Activated naive CD8-positive, alpha-beta T cell (primary cell): ENCODE measurements around the gene EHD1.
A peak's percentile ranks its signal among the peaks of the same experiment; 100 is the strongest.

ENCODE experiments used
- H3K27ac Mint-ChIP-seq: one replicate; pipeline ENCODE4 v1.8.0; 2021; ENCODE audit warnings: mixed read lengths
- H3K27me3 Mint-ChIP-seq: one replicate; pipeline ENCODE4 v1.8.0; 2021; ENCODE audit warnings: mixed read lengths
- H3K36me3 Mint-ChIP-seq: one replicate; pipeline ENCODE4 v1.8.0; 2021; ENCODE audit warnings: mixed read lengths
- H3K4me1 Mint-ChIP-seq: one replicate; pipeline ENCODE4 v1.8.0; 2021; ENCODE audit warnings: low read depth, mixed read lengths
- H3K4me3 Mint-ChIP-seq: one replicate; pipeline ENCODE4 v1.8.0; 2021; ENCODE audit warnings: mild to moderate bottlenecking, mixed read lengths
- H3K9me3 Mint-ChIP-seq: one replicate; pipeline ENCODE4 v1.8.0; 2021; ENCODE audit warnings: low read depth, mixed read lengths

The EHD1 gene

GRCh38 chr11:64864473-64865285 is 13.7 kb downstream of the EHD1 start:
- peak overlapping the region; percentile 73 for H3K4me3 Mint-ChIP-seq
- H3K36me3 Mint-ChIP-seq: peaks cover 16% of the 10 kb centered on the region
- H3K27me3 Mint-ChIP-seq: no peaks in the 10 kb centered on the region
- peaks cover 92% of the 10 kb centered on the region for H3K4me1 Mint-ChIP-seq
- no peaks in the 10 kb centered on the region for H3K9me3 Mint-ChIP-seq
- peak overlapping the region; percentile 94 for H3K27ac Mint-ChIP-seq

GRCh38 chr11:64864135-64864472 is 14.3 kb downstream of the EHD1 start:
- H3K27me3 Mint-ChIP-seq: no peaks in the 10 kb centered on the region

GRCh38 chr11:64863391-64864060 is 14.9 kb downstream of the EHD1 start:
- peaks cover 92% of the 10 kb centered on the region for H3K4me1 Mint-ChIP-seq

More at GRCh38 chr11:64864135-64864472, 14.3 kb downstream of the EHD1 start:
- Mint-ChIP-seq H3K4me3 (peak overlapping the region; percentile 73), H3K27ac (peak overlapping the region; percentile 94), H3K4me1 (peaks cover 92% of the 10 kb centered on the region), H3K36me3 (peaks cover 16% of the 10 kb centered on the region), H3K9me3 (no peaks in the 10 kb centered on the region)

DNA sequence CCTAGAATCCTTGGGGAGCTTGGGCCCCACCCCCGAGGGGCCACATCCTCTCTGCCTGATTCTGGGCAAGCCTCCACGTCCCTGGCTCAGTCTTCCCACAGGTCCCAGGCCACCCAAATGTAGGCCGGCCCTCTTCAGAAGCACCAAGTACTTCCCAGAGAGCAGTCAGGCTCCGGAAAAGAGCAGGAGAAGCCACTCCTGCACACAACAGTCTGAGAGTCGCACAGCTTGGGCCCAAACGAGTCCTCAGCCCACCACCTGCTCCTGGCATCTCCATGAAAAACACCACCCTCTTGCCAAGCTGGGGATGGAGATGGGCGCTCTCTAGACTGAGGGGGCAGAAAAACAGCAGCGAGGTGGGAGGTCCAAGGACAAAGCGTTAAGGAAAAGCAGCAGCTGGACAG is 15.4 kb downstream of the EHD1 start:
- H3K36me3 Mint-ChIP-seq: peaks cover 11% of the 10 kb centered on the region
- H3K9me3 Mint-ChIP-seq: no peaks in the 10 kb centered on the region
- no peaks in the 10 kb centered on the region for H3K27me3 Mint-ChIP-seq
- H3K27ac Mint-ChIP-seq: peak overlapping the region; percentile 94
- H3K4me1 Mint-ChIP-seq: peaks cover 89% of the 10 kb centered on the region
- peak overlapping the region; percentile 71 for H3K4me3 Mint-ChIP-seq

More at GRCh38 chr11:64863391-64864060, 14.9 kb downstream of the EHD1 start:
- H3K27ac Mint-ChIP-seq: peak overlapping the region; percentile 94
- peaks cover 16% of the 10 kb centered on the region for H3K36me3 Mint-ChIP-seq
- H3K27me3 Mint-ChIP-seq: no peaks in the 10 kb centered on the region
- no peaks in the 10 kb centered on the region for H3K9me3 Mint-ChIP-seq
- peak overlapping the region; percentile 73 for H3K4me3 Mint-ChIP-seq

- peaks cover 8% of the 10 kb centered on the region for H3K36me3 Mint-ChIP-seq
- peaks cover 88% of the 10 kb centered on the region for H3K4me1 Mint-ChIP-seq
- H3K9me3 Mint-ChIP-seq: no peaks in the 10 kb centered on the region
- H3K4me3 Mint-ChIP-seq: peak overlapping the region; percentile 68
- H3K27me3 Mint-ChIP-seq: no peaks in the 10 kb centered on the region
- H3K27ac Mint-ChIP-seq: peak overlapping the region; percentile 96
These were observed 17.0 kb downstream of the EHD1 start for GRCh38 chr11:64861227-64861975.

- peak overlapping the region; percentile 96 for H3K27ac Mint-ChIP-seq
- peak overlapping the region; percentile 85 for H3K4me3 Mint-ChIP-seq
- H3K27me3 Mint-ChIP-seq: no peaks in the 10 kb centered on the region
- peaks cover 5% of the 10 kb centered on the region for H3K36me3 Mint-ChIP-seq
- peaks cover 88% of the 10 kb centered on the region for H3K4me1 Mint-ChIP-seq
- no peaks in the 10 kb centered on the region for H3K9me3 Mint-ChIP-seq
These were observed 18.6 kb downstream of the EHD1 start for GRCh38 chr11:64859542-64860414.

DNA sequence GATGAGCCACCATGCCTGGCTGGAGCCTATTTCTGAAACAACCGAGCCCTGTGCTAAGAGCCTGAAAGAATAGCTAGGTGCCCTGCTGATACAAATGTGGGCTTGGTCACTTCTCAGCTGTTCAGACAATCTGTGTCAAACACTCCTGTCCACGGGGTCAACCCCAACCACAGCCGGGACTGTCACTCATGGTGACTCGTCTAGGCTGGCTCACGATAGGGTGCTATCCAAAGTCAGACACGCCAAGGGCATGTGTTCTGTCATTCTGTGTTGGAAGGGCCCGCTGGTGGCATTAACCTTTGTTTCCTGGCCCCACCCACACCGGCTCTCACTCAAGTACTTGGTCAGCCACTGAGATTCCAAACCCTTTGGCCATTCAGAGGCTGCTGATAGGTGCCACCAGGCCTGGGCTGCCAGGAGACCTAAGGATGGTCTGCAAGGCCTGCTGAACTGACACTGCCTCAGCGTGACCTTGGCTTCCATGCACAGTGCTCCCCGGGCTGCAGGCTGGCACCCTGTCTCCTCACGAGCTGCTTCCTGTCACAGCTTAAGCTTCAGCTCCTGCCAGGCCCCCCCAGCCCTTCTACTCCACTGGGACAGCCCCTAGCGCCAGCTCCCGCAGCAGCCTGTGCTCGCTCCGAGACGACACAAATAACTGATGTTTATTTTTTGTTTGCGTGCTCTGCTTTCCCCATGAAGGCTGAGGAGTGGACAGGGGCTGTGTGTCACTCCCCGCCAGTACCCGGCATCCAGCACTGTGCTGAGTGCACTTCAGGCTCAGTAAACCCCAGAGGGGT is 19.8 kb downstream of the EHD1 start:
- Mint-ChIP-seq H3K27ac (peak overlapping the region; percentile 96), H3K27me3 (no peaks in the 10 kb centered on the region), H3K36me3 (peaks cover 5% of the 10 kb centered on the region), H3K4me1 (peaks cover 88% of the 10 kb centered on the region), H3K4me3 (peak overlapping the region; percentile 85), H3K9me3 (no peaks in the 10 kb centered on the region)

- peaks cover 89% of the 10 kb centered on the region for H3K4me1 Mint-ChIP-seq
- H3K36me3 Mint-ChIP-seq: peaks cover 5% of the 10 kb centered on the region
- H3K27ac Mint-ChIP-seq: peak overlapping the region; percentile 84
- H3K4me3 Mint-ChIP-seq: no peak overlapping the region
- no peaks in the 10 kb centered on the region for H3K27me3 Mint-ChIP-seq
- H3K9me3 Mint-ChIP-seq: no peaks in the 10 kb centered on the region
These were observed 20.9 kb downstream of the EHD1 start for GRCh38 chr11:64857485-64857884.

DNA sequence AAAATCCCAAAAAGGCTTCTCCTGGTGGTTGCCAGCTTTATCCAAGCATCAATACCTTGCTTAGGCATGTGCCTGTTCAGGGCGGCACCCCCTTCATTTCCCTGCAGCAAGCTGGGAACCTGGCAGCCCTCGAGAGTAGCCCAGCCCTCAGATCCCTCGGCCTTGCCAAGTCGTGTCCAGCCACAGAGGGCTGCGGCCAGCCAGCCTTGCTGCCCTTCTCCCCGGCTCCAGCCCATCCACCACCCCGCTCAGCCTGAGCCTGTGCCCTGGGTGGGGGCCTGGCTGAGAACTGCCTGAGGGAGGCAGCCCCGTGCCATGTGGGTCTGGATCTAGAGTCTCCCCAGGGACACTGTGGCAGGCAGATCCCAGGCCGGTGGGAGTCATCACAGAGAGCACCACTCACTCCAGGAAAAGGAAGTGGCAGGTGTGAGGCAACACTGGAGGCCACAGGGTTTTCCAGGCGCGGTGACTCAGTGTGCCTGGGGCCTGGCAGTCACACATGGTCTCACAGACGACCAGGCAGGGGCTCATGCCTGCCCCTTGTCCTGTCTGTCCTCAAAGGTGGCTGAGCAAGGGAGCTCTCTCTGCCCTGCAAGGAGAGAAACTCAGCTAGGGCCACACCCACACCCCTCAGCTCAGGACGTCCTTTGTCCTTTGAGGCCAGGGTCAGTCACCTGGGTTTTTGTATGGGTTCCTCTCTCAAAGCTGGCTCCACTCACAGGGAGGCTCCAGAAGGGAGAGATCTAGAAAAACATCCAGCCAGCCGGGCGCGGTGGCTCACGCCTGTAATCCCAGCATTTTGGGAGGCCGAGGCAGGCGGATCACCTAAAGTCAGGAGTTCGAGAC is 21.8 kb downstream of the EHD1 start:
- Mint-ChIP-seq H3K27ac (peak overlapping the region; percentile 92), H3K36me3 (peaks cover 5% of the 10 kb centered on the region), H3K4me3 (peak overlapping the region; percentile 81), H3K9me3 (no peaks in the 10 kb centered on the region), H3K27me3 (no peaks in the 10 kb centered on the region), H3K4me1 (peaks cover 91% of the 10 kb centered on the region)

DNA sequence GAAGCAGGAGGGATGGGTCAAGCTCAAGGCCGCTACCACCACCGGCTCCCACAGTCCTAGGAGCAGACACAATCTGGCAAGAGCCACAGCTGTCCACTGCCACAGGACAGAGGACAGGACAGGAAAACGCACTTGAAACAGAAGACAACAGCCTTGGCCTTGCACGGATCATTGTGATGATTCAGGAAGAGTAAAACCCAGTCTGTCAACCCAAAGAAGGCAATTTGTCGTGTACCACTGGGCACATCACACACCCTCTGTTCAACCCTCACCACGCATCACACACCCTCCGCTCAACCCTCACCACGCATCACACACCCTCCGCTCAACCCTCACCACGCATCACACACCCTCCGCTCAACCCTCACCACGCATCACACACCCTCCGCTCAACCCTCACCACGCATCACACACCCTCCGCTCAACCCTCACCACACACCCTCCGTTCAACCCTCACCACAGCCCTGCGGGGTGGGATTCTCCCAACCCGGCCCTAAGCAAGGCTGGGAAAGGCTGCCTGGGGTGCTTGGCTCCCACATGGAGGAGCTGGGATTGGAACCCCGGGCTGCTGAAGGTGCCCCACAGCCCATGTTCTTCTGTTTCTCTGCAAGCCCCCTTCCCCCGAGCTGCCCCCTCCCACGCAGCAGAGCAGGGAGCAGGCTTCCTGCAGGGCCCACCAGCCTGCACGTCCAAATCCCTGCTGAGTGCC is 22.7 kb downstream of the EHD1 start:
- Mint-ChIP-seq H3K27ac (peak overlapping the region; percentile 92), H3K4me1 (peaks cover 92% of the 10 kb centered on the region), H3K9me3 (no peaks in the 10 kb centered on the region), H3K36me3 (peaks cover 5% of the 10 kb centered on the region), H3K27me3 (no peaks in the 10 kb centered on the region), H3K4me3 (peak overlapping the region; percentile 81)

- peaks cover 87% of the 10 kb centered on the region for H3K4me1 Mint-ChIP-seq
- H3K27ac Mint-ChIP-seq: peak overlapping the region; percentile 92
- H3K9me3 Mint-ChIP-seq: no peaks in the 10 kb centered on the region
- peaks cover 2% of the 10 kb centered on the region for H3K36me3 Mint-ChIP-seq
- peak overlapping the region; percentile 81 for H3K4me3 Mint-ChIP-seq
- no peaks in the 10 kb centered on the region for H3K27me3 Mint-ChIP-seq
These were observed 23.6 kb downstream of the EHD1 start for GRCh38 chr11:64854534-64855502.

- peak overlapping the region; percentile 58 for H3K4me3 Mint-ChIP-seq
- H3K4me1 Mint-ChIP-seq: peaks cover 87% of the 10 kb centered on the region
- no peaks in the 10 kb centered on the region for H3K9me3 Mint-ChIP-seq
- peaks cover 2% of the 10 kb centered on the region for H3K36me3 Mint-ChIP-seq
- H3K27ac Mint-ChIP-seq: peak overlapping the region; percentile 16
- H3K27me3 Mint-ChIP-seq: no peaks in the 10 kb centered on the region
These were observed 24.3 kb downstream of the EHD1 start for GRCh38 chr11:64854157-64854533.
